Ovary (tissue), 9 donors: ENCODE measurements around the gene ZNF155. TPM values are rescaled to one million over a fixed set of nuclear protein-coding genes. Genes with fewer than 3 reads are reported as not detected.
A peak's percentile ranks its signal among the peaks of the same experiment; 100 is the strongest.
"Not testable (repeated sequence)": the region's sequence is repeated elsewhere in the genome, so short reads cannot be mapped to it uniquely, and the experiment has no call there.

Experiments used
- DNase-seq, 5 donors: peaks; one replicate each; pipeline ENCODE4 v3.0.0-alpha.2; 2019 to 2020
- H3K27ac ChIP-seq, 2 donors: fragments of 200-600 bp; one replicate each; pipeline versions ENCODE4 v1.5.1 to v1.8.0; 2019 to 2022
- H3K27me3 ChIP-seq: fragments of 200-600 bp; one replicate; pipeline ENCODE4 v1.8.0; 2022
- H3K36me3 ChIP-seq: fragments of 200-600 bp; sonication (generic); one replicate; pipeline ENCODE4 v1.5.1; 2019
- H3K4me1 ChIP-seq: one replicate; pipeline ENCODE4 v1.8.1; 2013; ENCODE audit warnings: mild to moderate bottlenecking, moderate library complexity; ENCODE audit not compliant: insufficient read depth
- H3K4me3 ChIP-seq: fragments of 200-600 bp; sonication (generic); one replicate; pipeline ENCODE4 v1.5.1; 2017
- H3K9me3 ChIP-seq, 2 donors: fragments of 200-600 bp in 1 of 2; sonication (generic) in 1 of 2; one replicate each; pipeline versions ENCODE4 v1.5.1 to v1.8.1; 2013 to 2019; ENCODE audit warnings: mild to moderate bottlenecking in 1 of 2, moderate library complexity in 1 of 2
- CTCF ChIP-seq, 3 donors: fragments of 450-650 bp in 2 of 3; fragments of 200-600 bp in 1 of 3; IDR thresholded peaks; one replicate each; pipeline versions ENCODE4 v1.5.1 to v1.8.0; 2016 to 2022; ENCODE audit warnings: antibody characterized with exemption in 3 of 3, mild to moderate bottlenecking in 1 of 3
- EP300 ChIP-seq: sonication (generic); formaldehyde crosslinking; IDR thresholded peaks from one replicate; pipeline ENCODE4 v1.6.1; 2017; ENCODE audit warnings: antibody characterized with exemption
- POLR2A ChIP-seq: fragments of 450-650 bp; IDR thresholded peaks from one replicate; pipeline ENCODE4 v1.6.1; 2017; ENCODE audit warnings: antibody characterized with exemption, mild to moderate bottlenecking, moderate library complexity
- WGBS, 3 donors: extraction: QIAGEN DNeasy Blood & Tissue Kit in 1 of 3; methylation state at CpG; one replicate each; pipeline versions ENCODE4 v1.1.5 to v1.1.7; 2013 to 2017; 5-methylcytosine and 5-hydroxymethylcytosine counted together
- intact Hi-C, 4 donors: fragments of 100-400 bp; cut with DNase I; formaldehyde crosslinking; loops; one replicate each; pipeline versions ENCODE4 v1.11.0 to v1.15.1; 2022 to 2023
- polyA plus RNA-seq, 2 donors: library from polyadenylated mRNA; stranded (reverse); fragments of 200-250 nt in 1 of 2; fragments of 350-450 nt in 1 of 2; fragmentation: Illumina TruSeq in 1 of 2; extraction: RNeasy Lipid Tissue Mini Kit (QIAGEN cat#74804) in 1 of 2; gene quantifications; one replicate each; pipeline ENCODE4 v1.2.3, GENCODE V29; 2013 to 2014
- total RNA-seq, 7 donors: library from RNA; depleted of rRNA in 2 of 7; stranded (reverse); fragments of >200 nt in 2 of 7; fragmentation: NEBNext Ultra II Directional in 3 of 7; extraction: Animal tissue kit (Norgen Biotek cat#: 25700) in 3 of 7; gene quantifications; one replicate each; pipeline versions ENCODE4 v1.1.0 to v1.2.4, GENCODE V29; 2016 to 2023
- donor health status: DM: no; HTN: no; CAD: no; lungs with moderate emphysema.
- donor health status: DM: no; HTN: no; CAD: no.
- donor health status: Bipolar disorder and iron deficiency.
- donor health status: DM: yes; HTN: yes; CAD: no.
- donor health status: DM: no; HTN: no; CAD: no.
- donor health status: DM: yes; HTN: yes; CAD: no.

ZNF155 gene
- total and polyA plus RNA-seq, 9 donors, result 3.7 to 13.2 (median 10.4) TPM

- Histone ChIP-seq H3K27me3 (no peaks in the 10 kb centered on the region), H3K4me1 (no peaks in the 10 kb centered on the region), H3K4me3 (no peak overlapping the region), H3K27ac (no peak overlapping the region), H3K9me3 (no peaks in the 10 kb centered on the region), H3K36me3 (no peaks in the 10 kb centered on the region)
- WGBS, 3 donors, result 72 to 77% (median 77%) methylated on average over 4 of the region's 4 CpGs
- DNase-seq, result no peak
- TF ChIP-seq CTCF (IDR thresholded peaks at IDR 0.05) (no peak), EP300 (no peak), POLR2A (no peak)
- intact Hi-C loops, result no loop called here
Measured at GRCh38 chr19:43940719-43941118, 43.3 kb upstream of the ZNF155 start.

GRCh38 chr19:43941209-43941608, 42.8 kb upstream of the ZNF155 start:
- no peaks in the 10 kb centered on the region for H3K9me3 ChIP-seq
- no peaks in the 10 kb centered on the region for H3K27me3 ChIP-seq
- no peaks in the 10 kb centered on the region for H3K36me3 ChIP-seq
- no peak overlapping the region for H3K4me3 ChIP-seq
- H3K4me1 ChIP-seq, result no peaks in the 10 kb centered on the region
- no peak overlapping the region for H3K27ac ChIP-seq
- 41 to 72% (median 62%) methylated on average over 5 of the region's 5 CpGs for WGBS, 3 donors
- TF ChIP-seq EP300 (no peak), CTCF (IDR thresholded peaks at IDR 0.05) (no peak), POLR2A (no peak)
- intact Hi-C loops, result no loop called here
- DNase-seq, result no peak

GRCh38 chr19:43947412-43947811, 36.6 kb upstream of the ZNF155 start:
- H3K36me3 ChIP-seq, DNase-seq, H3K4me1 ChIP-seq, H3K27me3 ChIP-seq, intact Hi-C loops, H3K4me3 ChIP-seq, H3K9me3 ChIP-seq, H3K27ac ChIP-seq: not testable (repeated sequence)
- WGBS, 3 donors, result 0% methylated on average over 1 of the region's 1 CpG

GRCh38 chr19:43949803-43950202, 34.2 kb upstream of the ZNF155 start:
- H3K27me3 ChIP-seq, H3K4me3 ChIP-seq, intact Hi-C loops, H3K36me3 ChIP-seq, H3K4me1 ChIP-seq, DNase-seq, H3K27ac ChIP-seq, H3K9me3 ChIP-seq: not testable (repeated sequence)
- 86 to 87% (median 87%) methylated on average over 2 of the region's 2 CpGs for WGBS, 3 donors

GRCh38 chr19:43950834-43951645, 32.9 kb upstream of the ZNF155 start, which contains the start of gene ZNF221:
TSS of gene ZNF221 (plus strand) at chr19:43951228. CDS start at chr19:43962727, 11,499 bp downstream.
- Histone ChIP-seq H3K4me1 (no peaks in the 10 kb centered on the region), H3K27ac (peak within 1 kb of the TSS; percentile 29 to 37), H3K27me3 (no peaks in the 10 kb centered on the region), H3K4me3 (peak within 1 kb of the TSS; percentile 76), H3K9me3 (peaks cover 0 to 12% of the 10 kb centered on the region in 2 donors), H3K36me3 (no peaks in the 10 kb centered on the region)
- TF ChIP-seq CTCF (IDR thresholded peaks at IDR 0.05) (peak in 2 of 3 donors; percentile 49 to 59), POLR2A (no peak), EP300 (peak; percentile 41)
- WGBS, 3 donors, result 0% methylated on average over 40 of the region's 40 CpGs
- intact Hi-C loops, result no loop called here
- DNase-seq, result peak; percentile 89 to 93 (median 91)
